Glutamatergic neuron (in vitro differentiated cells): ENCODE results near the gene JUND. TPM values are rescaled to one million over a fixed set of nuclear protein-coding genes. Genes with fewer than 3 reads are reported as not detected.

Experiments
- DNase-seq: peaks from one replicate; pipeline ENCODE4 v3.0.0; 2022
- H3K27ac Mint-ChIP-seq: one replicate; pipeline ENCODE4 v1.8.0; 2020; ENCODE audit warnings: mild to moderate bottlenecking, mixed read lengths, inconsistent platforms; ENCODE audit not compliant: unreplicated experiment
- H3K27me3 Mint-ChIP-seq: one replicate; pipeline ENCODE4 v1.8.0; 2020; ENCODE audit warnings: mild to moderate bottlenecking, moderate library complexity, mixed read lengths, inconsistent platforms; ENCODE audit not compliant: unreplicated experiment
- H3K36me3 Mint-ChIP-seq: one replicate; pipeline ENCODE4 v1.8.0; 2020; ENCODE audit warnings: mild to moderate bottlenecking, mixed read lengths, inconsistent platforms; ENCODE audit not compliant: unreplicated experiment
- H3K4me1 Mint-ChIP-seq: one replicate; pipeline ENCODE4 v1.8.0; 2020; ENCODE audit warnings: mild to moderate bottlenecking, low read depth, mixed read lengths, inconsistent platforms; ENCODE audit not compliant: unreplicated experiment
- H3K4me3 Mint-ChIP-seq: one replicate; pipeline ENCODE4 v1.8.0; 2020; ENCODE audit warnings: mild to moderate bottlenecking, mixed read lengths, inconsistent platforms; ENCODE audit not compliant: unreplicated experiment
- H3K9me3 Mint-ChIP-seq: one replicate; pipeline ENCODE4 v1.8.0; 2020; ENCODE audit warnings: mild to moderate bottlenecking, moderate library complexity, mixed read lengths, inconsistent platforms; ENCODE audit not compliant: unreplicated experiment
- total RNA-seq: library from RNA; stranded (reverse); fragmentation: NEBNext Ultra II Directional; extraction: Animal tissue kit (Norgen Biotek cat#: 25700); gene quantifications from one replicate; pipeline ENCODE4 v1.2.1, GENCODE V29; 2021; ENCODE audit not compliant: unreplicated experiment
- TF ChIP-seq, protein P1 (sequence below): fragments of 200-600 bp; sonication (generic); IDR thresholded peaks from one replicate; pipeline ENCODE4 v1.5.0; 2021; ENCODE audit not compliant: partially characterized antibody, unreplicated experiment

Gene JUND
- total RNA-seq, 1 donor from 2014 or later: 341 TPM

DNA sequence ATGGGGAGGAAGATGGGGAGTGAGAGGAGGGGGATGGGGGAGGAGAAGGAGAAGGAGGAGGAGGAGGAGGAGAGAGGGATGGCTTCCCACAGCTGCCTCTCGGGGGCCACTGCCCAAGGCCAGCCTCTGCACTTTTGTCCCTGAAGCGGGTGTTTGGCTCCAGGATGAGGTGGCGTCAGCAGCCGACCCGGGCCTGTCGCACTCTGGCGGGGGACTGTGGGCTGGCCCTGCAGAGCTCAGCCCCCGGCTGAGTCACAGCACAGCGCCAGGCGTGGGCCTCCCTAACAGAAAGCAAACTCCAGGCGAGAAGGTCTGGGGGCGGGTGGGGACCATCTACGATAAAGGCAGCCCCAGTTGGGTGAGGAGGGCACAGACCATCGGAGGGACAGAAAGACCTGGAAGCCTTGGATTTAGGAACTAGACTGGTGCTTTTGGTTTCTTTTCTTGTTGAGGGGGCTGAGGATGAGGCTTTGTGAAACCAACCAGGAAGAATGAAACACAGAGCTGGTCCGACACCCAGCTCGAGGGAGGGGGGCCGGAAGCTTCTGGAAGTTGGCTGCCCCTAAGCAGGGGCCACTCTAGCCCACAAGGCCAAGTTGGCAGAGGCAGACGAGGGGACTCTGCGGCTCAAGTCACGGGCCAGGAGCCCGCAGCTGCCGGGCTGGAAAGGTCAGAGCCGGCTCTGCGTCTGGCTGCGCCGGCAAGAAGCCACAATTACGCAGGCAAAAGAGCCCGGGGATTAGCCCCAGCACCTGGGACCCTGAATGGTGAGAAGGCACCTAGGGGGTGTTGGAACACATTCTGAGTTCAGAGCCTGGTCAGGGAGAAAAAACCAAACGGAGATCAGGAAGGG lies 23.3 kb upstream of the JUND start:
- no peaks in the 10 kb centered on the region for H3K36me3 Mint-ChIP-seq
- H3K4me3 Mint-ChIP-seq: peak overlapping the region; percentile 65
- TF ChIP-seq, protein P1, sequence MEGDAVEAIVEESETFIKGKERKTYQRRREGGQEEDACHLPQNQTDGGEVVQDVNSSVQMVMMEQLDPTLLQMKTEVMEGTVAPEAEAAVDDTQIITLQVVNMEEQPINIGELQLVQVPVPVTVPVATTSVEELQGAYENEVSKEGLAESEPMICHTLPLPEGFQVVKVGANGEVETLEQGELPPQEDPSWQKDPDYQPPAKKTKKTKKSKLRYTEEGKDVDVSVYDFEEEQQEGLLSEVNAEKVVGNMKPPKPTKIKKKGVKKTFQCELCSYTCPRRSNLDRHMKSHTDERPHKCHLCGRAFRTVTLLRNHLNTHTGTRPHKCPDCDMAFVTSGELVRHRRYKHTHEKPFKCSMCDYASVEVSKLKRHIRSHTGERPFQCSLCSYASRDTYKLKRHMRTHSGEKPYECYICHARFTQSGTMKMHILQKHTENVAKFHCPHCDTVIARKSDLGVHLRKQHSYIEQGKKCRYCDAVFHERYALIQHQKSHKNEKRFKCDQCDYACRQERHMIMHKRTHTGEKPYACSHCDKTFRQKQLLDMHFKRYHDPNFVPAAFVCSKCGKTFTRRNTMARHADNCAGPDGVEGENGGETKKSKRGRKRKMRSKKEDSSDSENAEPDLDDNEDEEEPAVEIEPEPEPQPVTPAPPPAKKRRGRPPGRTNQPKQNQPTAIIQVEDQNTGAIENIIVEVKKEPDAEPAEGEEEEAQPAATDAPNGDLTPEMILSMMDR: no peak
- peaks cover 4% of the 10 kb centered on the region for H3K9me3 Mint-ChIP-seq
- peak overlapping the region; percentile 97 for H3K27ac Mint-ChIP-seq
- peak; percentile 65 for DNase-seq
- H3K4me1 Mint-ChIP-seq: peaks cover 18% of the 10 kb centered on the region
- H3K27me3 Mint-ChIP-seq: peaks cover 13% of the 10 kb centered on the region

DNA sequence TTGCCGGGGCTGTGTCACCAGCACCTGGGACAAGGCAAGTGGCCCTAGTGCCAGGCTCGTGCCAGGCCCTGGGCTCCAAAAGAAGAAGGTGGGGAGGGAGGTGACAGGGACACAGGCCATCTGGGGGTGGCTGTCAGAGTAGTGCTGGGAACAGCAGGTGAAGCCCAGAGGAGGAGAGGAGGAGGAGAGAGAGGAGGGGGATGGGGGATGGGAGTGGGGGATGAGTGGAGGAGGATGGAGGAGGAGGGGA lies 22.7 kb upstream of the JUND start:
- Mint-ChIP-seq H3K27me3 (peaks cover 13% of the 10 kb centered on the region), H3K4me1 (peaks cover 18% of the 10 kb centered on the region)

DNA sequence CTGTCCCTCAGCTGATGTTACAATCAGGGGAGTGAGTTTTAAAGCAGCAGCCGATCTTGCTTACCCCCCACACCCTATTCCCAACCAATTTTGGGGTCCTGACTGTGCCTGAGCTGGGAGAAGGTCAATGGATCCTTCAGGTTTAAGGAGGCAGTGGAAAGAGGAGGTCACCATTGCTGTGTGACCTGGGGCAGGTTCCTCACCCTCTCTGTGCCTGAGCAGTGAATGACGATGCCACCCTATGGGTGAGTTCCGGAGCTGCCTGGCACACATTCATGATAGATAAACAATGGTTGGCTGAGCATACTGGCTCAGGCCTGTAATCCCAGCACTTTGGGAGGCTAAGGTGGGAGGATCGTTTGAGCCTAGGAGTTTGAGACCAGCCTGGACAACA lies 20.3 kb upstream of the JUND start:
- Mint-ChIP-seq H3K9me3 (peaks cover 4% of the 10 kb centered on the region), H3K36me3 (no peaks in the 10 kb centered on the region), H3K27me3 (peaks cover 13% of the 10 kb centered on the region), H3K4me1 (peaks cover 16% of the 10 kb centered on the region), H3K27ac (no peak overlapping the region), H3K4me3 (no peak overlapping the region)
- TF ChIP-seq, protein P1: no peak
- DNase-seq: no peak

More for the DNA sequence above, 22.7 kb upstream of the JUND start:
- DNase-seq: no peak
- Mint-ChIP-seq H3K9me3 (peaks cover 4% of the 10 kb centered on the region), H3K36me3 (no peaks in the 10 kb centered on the region), H3K27ac (peak overlapping the region; percentile 97), H3K4me3 (peak overlapping the region; percentile 55)
- TF ChIP-seq, protein P1: no peak

DNA sequence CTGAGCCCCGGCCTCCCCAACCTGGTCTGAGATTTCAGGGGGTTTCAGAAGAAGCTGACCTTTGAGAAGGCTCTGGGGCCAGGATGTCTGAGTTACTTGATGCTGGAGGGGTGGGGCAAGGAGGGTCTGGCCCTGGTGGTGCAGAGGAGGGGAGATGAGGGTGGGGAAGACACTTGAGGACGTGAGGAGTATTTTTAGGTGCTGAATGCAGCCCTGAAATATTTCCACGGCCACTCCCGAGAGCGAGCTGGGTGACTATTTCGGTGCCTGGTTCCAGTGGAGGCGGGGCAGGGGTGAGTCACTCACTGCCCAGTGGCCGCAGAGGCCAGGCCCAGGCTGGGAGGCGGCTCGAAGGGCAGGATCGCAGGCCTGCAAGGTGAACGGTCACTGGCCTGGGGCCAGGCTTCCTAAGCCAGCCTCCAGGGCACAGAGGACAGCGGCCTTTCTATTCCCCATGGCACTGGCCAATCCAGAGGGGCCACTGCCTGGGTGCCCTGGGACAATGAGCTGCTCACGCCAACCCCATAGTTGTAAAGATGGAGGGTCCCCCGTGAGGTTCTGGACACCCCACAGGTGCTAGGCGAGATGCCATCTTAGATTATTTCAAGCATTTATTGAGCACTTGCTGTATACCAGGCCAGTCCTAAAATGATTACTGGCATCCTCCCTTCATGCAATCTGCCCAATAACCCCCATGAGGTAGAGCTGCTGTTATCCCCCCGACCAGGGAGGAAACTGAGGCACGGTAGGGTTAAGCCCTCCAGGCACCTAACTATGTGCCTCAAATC lies 19.7 kb upstream of the JUND start:
- TF ChIP-seq, protein P1: no peak
- peaks cover 13% of the 10 kb centered on the region for H3K27me3 Mint-ChIP-seq
- no peak overlapping the region for H3K4me3 Mint-ChIP-seq
- peaks cover 4% of the 10 kb centered on the region for H3K9me3 Mint-ChIP-seq
- H3K36me3 Mint-ChIP-seq: no peaks in the 10 kb centered on the region
- DNase-seq: no peak
- peaks cover 16% of the 10 kb centered on the region for H3K4me1 Mint-ChIP-seq
- no peak overlapping the region for H3K27ac Mint-ChIP-seq

DNA sequence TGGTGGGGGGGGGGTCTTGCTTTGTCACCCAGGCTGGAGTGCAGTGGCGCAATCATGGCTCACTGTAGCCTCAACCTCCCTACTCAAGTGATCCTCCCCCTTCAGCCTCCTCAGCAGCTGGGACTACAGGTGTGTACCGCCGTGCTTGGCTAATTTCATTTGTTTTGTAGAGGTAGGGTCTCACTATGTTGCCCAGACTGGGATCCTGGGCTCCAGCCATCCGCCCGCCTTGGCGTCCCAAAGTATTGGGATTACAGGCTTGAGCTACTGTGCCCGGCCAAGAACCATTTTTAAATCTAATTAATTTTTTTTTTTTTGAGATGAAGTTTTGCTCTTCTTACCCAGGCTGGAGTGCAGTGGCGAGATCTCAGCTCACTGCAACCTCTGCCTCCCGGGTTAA lies 18.2 kb upstream of the JUND start:
- Mint-ChIP-seq H3K27ac (no peak overlapping the region), H3K4me1 (peaks cover 10% of the 10 kb centered on the region), H3K4me3 (no peak overlapping the region), H3K36me3 (no peaks in the 10 kb centered on the region), H3K27me3 (peaks cover 11% of the 10 kb centered on the region), H3K9me3 (peaks cover 7% of the 10 kb centered on the region)
- no peak for DNase-seq
- TF ChIP-seq, protein P1: no peak
